NCI-H2196 treated with DMSO at 0.1 percent for 48 hours (cell line): ENCODE measurements around the gene CLEC2L.

Experiments used
- DNase-seq: peaks from one replicate; lab custom pipeline; 2025; ENCODE audit not compliant: unreplicated experiment; lab: John Stamatoyannopoulos, UW

Gene CLEC2L

GRCh38 chr7:139573871-139574270, 50.4 kb downstream of the CLEC2L start:
- DNase-seq, result no peak

- no peak for DNase-seq
These were observed 51.3 kb downstream of the CLEC2L start for GRCh38 chr7:139574618-139575337.

- DNase-seq, result no peak
These were observed 51.8 kb downstream of the CLEC2L start for GRCh38 chr7:139575338-139575680.

GRCh38 chr7:139576179-139576973, 52.9 kb downstream of the CLEC2L start:
- DNase-seq, result no peak

GRCh38 chr7:139580435-139580834, 57.0 kb downstream of the CLEC2L start:
- DNase-seq, result no peak

GRCh38 chr7:139582130-139582650, 58.7 kb downstream of the CLEC2L start:
- no peak for DNase-seq

GRCh38 chr7:139582671-139583155, 59.2 kb downstream of the CLEC2L start:
- DNase-seq, result no peak

GRCh38 chr7:139583826-139584553, 60.5 kb downstream of the CLEC2L start:
- no peak for DNase-seq

- DNase-seq, result no peak
These were observed 61.6 kb downstream of the CLEC2L start for GRCh38 chr7:139585042-139585441.

- no peak for DNase-seq
These were observed 62.8 kb downstream of the CLEC2L start for GRCh38 chr7:139586286-139586685.

- no peak for DNase-seq
These were observed 64.0 kb downstream of the CLEC2L start for GRCh38 chr7:139587535-139587934.

GRCh38 chr7:139588632-139589031, 65.1 kb downstream of the CLEC2L start:
- DNase-seq, result no peak

- DNase-seq, result no peak
These were observed 66.0 kb downstream of the CLEC2L start for GRCh38 chr7:139589474-139589873.

- no peak for DNase-seq
These were observed 68.2 kb downstream of the CLEC2L start for GRCh38 chr7:139591550-139592195.

GRCh38 chr7:139592801-139593461, 69.4 kb downstream of the CLEC2L start:
- no peak for DNase-seq

- DNase-seq, result no peak
These were observed 70.6 kb downstream of the CLEC2L start for GRCh38 chr7:139594090-139594489.
